ENCODE measurements around the gene JUN. TPM values are rescaled to one million over a fixed set of nuclear protein-coding genes. Genes with fewer than 3 reads are reported as not detected.

JUN gene
- total RNA-seq, 1 experiment from 2014 or later: 24.9 TPM

GRCh38 chr1:58762806-58763205 lies 21.0 kb downstream of the JUN start:
- no TSS peak for BruUV-seq (replicated peaks)
- no peaks in the 10 kb centered on the region for H3K27me3 ChIP-seq (replicated peaks; ENCODE audit: insufficient read depth, low read depth, low read length, poor library complexity)
- intact Hi-C loops (cut with micrococcal nuclease; ENCODE audit: unreplicated experiment): no loop called here

GRCh38 chr1:58755468-58755872 lies 28.4 kb downstream of the JUN start:
- POLR2A ChIA-PET (ENCODE audit: low non-redundant PET): no interaction called here
- Histone ChIP-seq H3K4me1 (ENCODE audit: insufficient read depth, low read length, poor library complexity, severe bottlenecking) (peaks cover 9% of the 10 kb centered on the region), H3K9me3 (ENCODE audit: low read depth, low read length, poor library complexity, severe bottlenecking) (no peaks in the 10 kb centered on the region), H3K27me3 (replicated peaks; ENCODE audit: insufficient read depth, low read depth, low read length, poor library complexity) (no peaks in the 10 kb centered on the region), H3K36me3 (ENCODE audit: insufficient read depth, low read length, poor library complexity, severe bottlenecking) (no peaks in the 10 kb centered on the region), H3K27ac (ENCODE audit: low read depth, low read length, poor library complexity, severe bottlenecking) (no peak overlapping the region), H3K4me3 (ENCODE audit: low read depth, low read length, poor library complexity, severe bottlenecking) (no peak overlapping the region)
- no TSS peak for BruUV-seq (replicated peaks)
- CTCF ChIA-PET: no interaction called here
- intact Hi-C loops (cut with micrococcal nuclease; ENCODE audit: unreplicated experiment): no loop called here
- peak; percentile 86 for DNase-seq (ENCODE audit: low spot score)
- TF ChIP-seq CTCF (conservative IDR thresholded peaks at IDR 0.05; ENCODE audit: low read depth, low read length) (no peak), EZH2 (IDR thresholded peaks at IDR 0.05; ENCODE audit: borderline replicate concordance, low read depth, low read length, poor library complexity, severe bottlenecking) (no peak)

More at GRCh38 chr1:58762806-58763205, 21.0 kb downstream of the JUN start:
- ChIA-PET CTCF (no interaction called here), POLR2A (ENCODE audit: low non-redundant PET) (no interaction called here)
- Histone ChIP-seq H3K9me3 (ENCODE audit: low read depth, low read length, poor library complexity, severe bottlenecking) (no peaks in the 10 kb centered on the region), H3K4me3 (ENCODE audit: low read depth, low read length, poor library complexity, severe bottlenecking) (no peak overlapping the region), H3K4me1 (ENCODE audit: insufficient read depth, low read length, poor library complexity, severe bottlenecking) (no peaks in the 10 kb centered on the region), H3K36me3 (ENCODE audit: insufficient read depth, low read length, poor library complexity, severe bottlenecking) (no peaks in the 10 kb centered on the region), H3K27ac (ENCODE audit: low read depth, low read length, poor library complexity, severe bottlenecking) (no peak overlapping the region)
- TF ChIP-seq CTCF (conservative IDR thresholded peaks at IDR 0.05; ENCODE audit: low read depth, low read length): no peak
- TF ChIP-seq EZH2 (IDR thresholded peaks at IDR 0.05; ENCODE audit: borderline replicate concordance, low read depth, low read length, poor library complexity, severe bottlenecking): no peak
- no peak for DNase-seq (ENCODE audit: low spot score)

GRCh38 chr1:58754683-58755467 lies 29.0 kb downstream of the JUN start:
- Histone ChIP-seq H3K27ac (ENCODE audit: low read depth, low read length, poor library complexity, severe bottlenecking) (no peak overlapping the region), H3K9me3 (ENCODE audit: low read depth, low read length, poor library complexity, severe bottlenecking) (no peaks in the 10 kb centered on the region)
- POLR2A ChIA-PET (ENCODE audit: low non-redundant PET): no interaction called here

More at GRCh38 chr1:58754683-58755467, 29.0 kb downstream of the JUN start:
- intact Hi-C loops (cut with micrococcal nuclease; ENCODE audit: unreplicated experiment): no loop called here
- no peak overlapping the region for H3K4me3 ChIP-seq (ENCODE audit: low read depth, low read length, poor library complexity, severe bottlenecking)
- BruUV-seq (replicated peaks): no TSS peak
- peaks cover 9% of the 10 kb centered on the region for H3K4me1 ChIP-seq (ENCODE audit: insufficient read depth, low read length, poor library complexity, severe bottlenecking)
- H3K36me3 ChIP-seq (ENCODE audit: insufficient read depth, low read length, poor library complexity, severe bottlenecking): no peaks in the 10 kb centered on the region
- CTCF ChIA-PET: no interaction called here
- no peak for DNase-seq (ENCODE audit: low spot score)
- TF ChIP-seq CTCF (conservative IDR thresholded peaks at IDR 0.05; ENCODE audit: low read depth, low read length) (no peak), EZH2 (IDR thresholded peaks at IDR 0.05; ENCODE audit: borderline replicate concordance, low read depth, low read length, poor library complexity, severe bottlenecking) (no peak)
- no peaks in the 10 kb centered on the region for H3K27me3 ChIP-seq (replicated peaks; ENCODE audit: insufficient read depth, low read depth, low read length, poor library complexity)
